ENCODE measurements around the gene ATP9B.
A peak's percentile ranks its signal among the peaks of the same experiment; 100 is the strongest.

ATP9B gene

GRCh38 chr18:79068937-79069716 lies at the start of gene ATP9B (continued):
- TF ChIP-seq, protein P1, sequence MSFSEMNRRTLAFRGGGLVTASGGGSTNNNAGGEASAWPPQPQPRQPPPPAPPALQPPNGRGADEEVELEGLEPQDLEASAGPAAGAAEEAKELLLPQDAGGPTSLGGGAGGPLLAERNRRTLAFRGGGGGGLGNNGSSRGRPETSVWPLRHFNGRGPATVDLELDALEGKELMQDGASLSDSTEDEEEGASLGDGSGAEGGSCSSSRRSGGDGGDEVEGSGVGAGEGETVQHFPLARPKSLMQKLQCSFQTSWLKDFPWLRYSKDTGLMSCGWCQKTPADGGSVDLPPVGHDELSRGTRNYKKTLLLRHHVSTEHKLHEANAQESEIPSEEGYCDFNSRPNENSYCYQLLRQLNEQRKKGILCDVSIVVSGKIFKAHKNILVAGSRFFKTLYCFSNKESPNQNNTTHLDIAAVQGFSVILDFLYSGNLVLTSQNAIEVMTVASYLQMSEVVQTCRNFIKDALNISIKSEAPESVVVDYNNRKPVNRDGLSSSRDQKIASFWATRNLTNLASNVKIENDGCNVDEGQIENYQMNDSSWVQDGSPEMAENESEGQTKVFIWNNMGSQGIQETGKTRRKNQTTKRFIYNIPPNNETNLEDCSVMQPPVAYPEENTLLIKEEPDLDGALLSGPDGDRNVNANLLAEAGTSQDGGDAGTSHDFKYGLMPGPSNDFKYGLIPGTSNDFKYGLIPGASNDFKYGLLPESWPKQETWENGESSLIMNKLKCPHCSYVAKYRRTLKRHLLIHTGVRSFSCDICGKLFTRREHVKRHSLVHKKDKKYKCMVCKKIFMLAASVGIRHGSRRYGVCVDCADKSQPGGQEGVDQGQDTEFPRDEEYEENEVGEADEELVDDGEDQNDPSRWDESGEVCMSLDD (tag by site-specific recombination; IDR thresholded peaks at IDR 0.05), result peak; percentile 76; the same call in 1 of the 2 replicates
- TF ChIP-seq ZNF830 (tag by site-specific recombination; IDR thresholded peaks at IDR 0.05; ENCODE audit: low read depth) (no peak), ZNF791 (tag by site-specific recombination; IDR thresholded peaks at IDR 0.05) (no peak), YY2 (tag by site-specific recombination; IDR thresholded peaks at IDR 0.05) (peak; percentile 68; the same call in 1 of the 2 replicates), ZNF518A (tag by site-specific recombination; conservative IDR thresholded peaks at IDR 0.05; ENCODE audit: low read depth) (0 out of 2 replicates have a peak, but pooled peaks have one; percentile 11), ZNF214 (tag by site-specific recombination; IDR thresholded peaks at IDR 0.05; ENCODE audit: borderline replicate concordance) (no peak), ZNF114 (tag by site-specific recombination; IDR thresholded peaks at IDR 0.05) (no peak), PBX3 (CRISPR knock-in tag; IDR thresholded peaks at IDR 0.05) (peak; percentile 86), YY1 (tag by site-specific recombination; IDR thresholded peaks at IDR 0.05) (peak; percentile 66), ZNF843 (tag by site-specific recombination; IDR thresholded peaks at IDR 0.05) (peak; percentile 77), ZBTB8A (tag by site-specific recombination; IDR thresholded peaks at IDR 0.05) (0 out of 2 replicates have a peak, but pooled peaks have one; percentile 12), ZBTB20 (tag by site-specific recombination; IDR thresholded peaks at IDR 0.05) (peak; percentile 62; the same call in 1 of the 2 replicates), ZNF335 (tag by site-specific recombination; conservative IDR thresholded peaks at IDR 0.05) (peak; percentile 24), ZNF350 (tag by site-specific recombination; IDR thresholded peaks at IDR 0.05) (peak; percentile 77; the same call in 1 of the 2 replicates), ZNF24 (tag by site-specific recombination; IDR thresholded peaks at IDR 0.05) (no peak), ZNF747 (tag by site-specific recombination; IDR thresholded peaks at IDR 0.05) (no peak)
- TF ChIP-seq, protein P2, sequence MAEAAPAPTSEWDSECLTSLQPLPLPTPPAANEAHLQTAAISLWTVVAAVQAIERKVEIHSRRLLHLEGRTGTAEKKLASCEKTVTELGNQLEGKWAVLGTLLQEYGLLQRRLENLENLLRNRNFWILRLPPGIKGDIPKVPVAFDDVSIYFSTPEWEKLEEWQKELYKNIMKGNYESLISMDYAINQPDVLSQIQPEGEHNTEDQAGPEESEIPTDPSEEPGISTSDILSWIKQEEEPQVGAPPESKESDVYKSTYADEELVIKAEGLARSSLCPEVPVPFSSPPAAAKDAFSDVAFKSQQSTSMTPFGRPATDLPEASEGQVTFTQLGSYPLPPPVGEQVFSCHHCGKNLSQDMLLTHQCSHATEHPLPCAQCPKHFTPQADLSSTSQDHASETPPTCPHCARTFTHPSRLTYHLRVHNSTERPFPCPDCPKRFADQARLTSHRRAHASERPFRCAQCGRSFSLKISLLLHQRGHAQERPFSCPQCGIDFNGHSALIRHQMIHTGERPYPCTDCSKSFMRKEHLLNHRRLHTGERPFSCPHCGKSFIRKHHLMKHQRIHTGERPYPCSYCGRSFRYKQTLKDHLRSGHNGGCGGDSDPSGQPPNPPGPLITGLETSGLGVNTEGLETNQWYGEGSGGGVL (tag by site-specific recombination; IDR thresholded peaks at IDR 0.05), result peak; percentile 53; the same call in 1 of the 2 replicates

Measured in HEK293 (cell line).